Stimulated activated CD8-positive, alpha-beta memory T cell treated with anti-CD3 and anti-CD28 coated beads, Interleukin-12 subunit alpha, Interleukin-12 subunit beta, amount 100 ng/mL, for 24 hours (primary cell): ENCODE measurements around the gene BLM.
"Not testable (repeated sequence)": the region's sequence is repeated elsewhere in the genome, so short reads cannot be mapped to it uniquely, and the experiment has no call there.

Experiments used
- DNase-seq: peaks from one replicate; pipeline ENCODE4 v3.0.0-alpha.2; 2020; ENCODE audit errors: extremely low read depth

The BLM gene

GRCh38 chr15:90820481-90820880 lies 103.3 kb downstream of the BLM start:
- DNase-seq, result no peak

GRCh38 chr15:90822204-90822955 lies 105.2 kb downstream of the BLM start:
- DNase-seq, result no peak

GRCh38 chr15:90823455-90823974 lies 106.4 kb downstream of the BLM start:
- DNase-seq, result no peak

GRCh38 chr15:90825115-90825899 lies 108.2 kb downstream of the BLM start:
- not testable (repeated sequence) for DNase-seq

- not testable (repeated sequence) for DNase-seq
Measured at GRCh38 chr15:90826206-90826885, 109.2 kb downstream of the BLM start.

GRCh38 chr15:90826886-90827435 lies 109.8 kb downstream of the BLM start:
- no peak for DNase-seq

GRCh38 chr15:90828111-90828510 lies 111.0 kb downstream of the BLM start:
- no peak for DNase-seq

GRCh38 chr15:90829126-90829525 lies 112.0 kb downstream of the BLM start:
- DNase-seq, result no peak

- no peak for DNase-seq
Measured at GRCh38 chr15:90829942-90830440, 112.8 kb downstream of the BLM start.

- no peak for DNase-seq
Measured at GRCh38 chr15:90834626-90835025, 117.5 kb downstream of the BLM start.

GRCh38 chr15:90836296-90836871 lies 119.2 kb downstream of the BLM start:
- no peak for DNase-seq

- no peak for DNase-seq
Measured at GRCh38 chr15:90837094-90837493, 119.9 kb downstream of the BLM start.

- peak; percentile 71 for DNase-seq
Measured at GRCh38 chr15:90838139-90838538, 121.0 kb downstream of the BLM start.

GRCh38 chr15:90838544-90838943 lies 121.4 kb downstream of the BLM start:
- DNase-seq, result no peak

- DNase-seq, result no peak
Measured at GRCh38 chr15:90839187-90840071, 122.3 kb downstream of the BLM start.

GRCh38 chr15:90840157-90840855 lies 123.2 kb downstream of the BLM start:
- no peak for DNase-seq

GRCh38 chr15:90840954-90841353 lies 123.8 kb downstream of the BLM start:
- no peak for DNase-seq

GRCh38 chr15:90844696-90845095 lies 127.5 kb downstream of the BLM start:
- DNase-seq, result no peak

GRCh38 chr15:90845201-90845949 lies 128.2 kb downstream of the BLM start:
- DNase-seq, result no peak
